ENCODE results near the gene STOX1.
A peak's percentile ranks its signal among the peaks of the same experiment; 100 is the strongest.
"Not testable (repeated sequence)": the region's sequence is repeated elsewhere in the genome, so short reads cannot be mapped to it uniquely, and the experiment has no call there.

The STOX1 gene

GRCh38 chr10:68895041-68895440 lies 67.7 kb downstream of the STOX1 start:
- no peak for DNase-seq

DNA sequence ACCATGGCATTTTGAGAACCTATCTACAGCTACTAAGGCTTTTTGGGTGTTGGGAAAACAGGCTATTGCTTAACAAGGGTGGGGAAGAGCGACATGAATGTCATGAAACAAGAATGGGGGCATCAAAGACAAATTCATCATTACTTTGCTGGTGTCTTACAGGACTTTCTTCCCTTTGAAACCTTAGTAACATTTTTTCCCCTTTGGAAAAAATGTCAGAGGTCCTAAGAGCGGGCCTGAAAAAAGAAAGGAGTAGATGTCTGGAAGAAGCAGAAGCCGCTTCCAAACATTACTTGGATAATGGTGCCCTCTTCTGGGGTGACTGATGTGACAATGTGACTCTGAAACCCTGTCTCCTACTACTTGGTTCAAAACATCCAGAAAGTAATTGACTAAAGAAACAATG lies 70.0 kb downstream of the STOX1 start:
- peak; percentile 74 for DNase-seq

DNA sequence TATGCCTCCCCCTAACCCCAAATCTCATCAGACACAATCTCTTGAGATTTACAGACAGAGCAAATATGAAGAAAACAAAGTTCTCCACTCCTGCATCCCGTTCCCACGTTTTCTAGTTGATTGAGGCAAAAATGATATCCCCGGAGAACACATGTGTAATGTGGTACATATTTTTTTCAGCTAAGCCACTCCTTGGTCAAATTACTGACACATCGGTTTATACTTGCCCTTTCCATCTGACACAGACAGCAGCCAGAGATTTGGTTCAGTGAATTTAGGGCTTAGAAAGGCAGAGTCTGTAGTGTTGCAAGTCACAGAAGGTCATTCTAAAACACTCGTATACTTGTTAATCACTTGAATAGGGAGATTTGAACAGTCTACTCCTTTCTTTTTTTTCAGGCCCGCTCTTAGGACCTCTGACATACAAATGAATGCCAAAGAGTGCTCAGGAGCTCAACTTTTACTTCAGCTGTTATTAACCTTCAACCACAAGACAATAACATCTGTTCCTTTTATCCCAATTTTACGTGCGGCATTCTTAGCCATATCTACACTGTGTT lies 71.9 kb downstream of the STOX1 start:
- DNase-seq = no peak

DNA sequence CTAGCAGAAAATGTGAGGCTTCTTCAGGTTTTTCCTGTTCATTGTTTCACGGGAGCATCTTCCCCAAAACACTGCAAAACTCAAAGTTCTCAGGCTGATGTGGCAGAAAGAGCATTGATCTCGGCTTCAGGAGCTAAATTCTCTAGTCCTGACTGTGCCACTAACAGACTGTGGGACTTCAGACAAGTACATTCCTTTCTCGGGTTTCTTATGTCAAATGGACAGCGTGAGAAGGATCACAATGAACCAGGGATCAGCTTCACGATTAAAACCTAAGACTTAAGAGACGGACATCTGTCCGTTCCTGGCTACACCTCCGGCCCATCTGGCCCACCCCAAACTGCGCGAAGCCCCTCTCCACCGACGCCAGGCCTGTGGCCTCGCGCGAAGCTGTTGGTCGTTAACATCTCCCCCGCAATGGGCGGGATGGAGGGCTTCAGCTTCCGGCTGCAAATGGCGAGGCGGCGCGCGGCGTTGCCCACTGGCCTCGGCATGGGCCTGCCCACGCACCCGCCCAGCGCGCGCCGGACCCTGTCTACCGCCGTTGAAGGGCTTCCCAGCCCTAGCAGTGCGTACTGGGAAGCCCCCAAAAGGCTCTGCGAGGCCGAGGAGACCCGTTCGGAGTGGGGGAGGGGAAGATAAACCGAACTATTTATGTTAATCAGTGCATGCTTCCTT lies 73.2 kb downstream of the STOX1 start:
- DNase-seq = peak; percentile 75

GRCh38 chr10:68901105-68901927 lies 74.0 kb downstream of the STOX1 start, which contains the start of gene DDX50:
DDX50 (plus strand) TSS chr10:68901315; CDS start chr10:68901385, 70 bp downstream.
- DNase-seq = peak; percentile 100

- DNase-seq = no peak
Measured at GRCh38 chr10:68902382-68902781, 75.1 kb downstream of the STOX1 start.

DNA sequence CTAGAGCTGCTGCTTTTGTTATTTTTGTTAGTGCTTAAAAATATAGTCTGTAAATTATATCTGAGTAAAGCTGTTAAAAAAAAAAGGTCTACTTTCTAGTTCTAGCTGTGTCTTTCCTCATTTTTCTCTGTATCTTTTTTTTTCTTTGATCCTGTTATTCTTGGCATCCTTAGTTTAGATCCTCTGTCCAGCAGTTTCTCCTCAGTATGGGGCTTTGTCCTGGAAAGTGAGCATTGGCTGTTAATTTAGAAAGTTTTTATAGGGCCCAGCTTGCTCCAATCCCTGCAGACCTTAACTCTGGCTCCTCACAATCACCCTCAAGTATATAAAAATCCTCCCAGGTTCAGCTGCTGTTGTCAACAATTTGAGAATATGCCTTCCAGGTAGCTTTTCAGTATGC lies 97.3 kb downstream of the STOX1 start:
- no peak for DNase-seq

GRCh38 chr10:68925489-68925888 lies 98.2 kb downstream of the STOX1 start:
- no peak for DNase-seq

DNA sequence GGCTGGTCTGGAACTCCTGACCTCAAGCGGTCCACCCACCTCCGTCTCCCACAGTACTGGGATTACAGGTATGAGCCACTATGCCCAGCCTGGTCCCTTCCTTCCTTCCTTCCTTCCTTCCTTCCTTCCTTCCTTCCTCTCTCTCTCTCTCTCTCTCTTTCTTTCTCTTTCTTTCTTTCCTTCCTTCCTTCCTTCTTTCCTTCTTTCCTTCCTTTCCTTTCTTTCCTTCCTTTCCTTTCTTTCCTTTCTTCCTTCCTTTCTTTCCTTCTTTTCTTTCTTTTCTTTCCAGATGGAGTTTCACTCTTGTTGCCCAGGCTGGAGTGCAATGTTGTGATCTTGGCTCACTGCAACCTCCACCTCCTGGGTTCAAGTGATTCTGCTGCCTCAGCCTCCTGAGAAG lies 101.8 kb downstream of the STOX1 start:
- DNase-seq = not testable (repeated sequence)

- not testable (repeated sequence) for DNase-seq
Measured at GRCh38 chr10:68929888-68930287, 102.6 kb downstream of the STOX1 start.

- not testable (repeated sequence) for DNase-seq
Measured at GRCh38 chr10:68932860-68933259, 105.5 kb downstream of the STOX1 start.

- no peak for DNase-seq
Measured at GRCh38 chr10:68934994-68935393, 107.7 kb downstream of the STOX1 start.

DNA sequence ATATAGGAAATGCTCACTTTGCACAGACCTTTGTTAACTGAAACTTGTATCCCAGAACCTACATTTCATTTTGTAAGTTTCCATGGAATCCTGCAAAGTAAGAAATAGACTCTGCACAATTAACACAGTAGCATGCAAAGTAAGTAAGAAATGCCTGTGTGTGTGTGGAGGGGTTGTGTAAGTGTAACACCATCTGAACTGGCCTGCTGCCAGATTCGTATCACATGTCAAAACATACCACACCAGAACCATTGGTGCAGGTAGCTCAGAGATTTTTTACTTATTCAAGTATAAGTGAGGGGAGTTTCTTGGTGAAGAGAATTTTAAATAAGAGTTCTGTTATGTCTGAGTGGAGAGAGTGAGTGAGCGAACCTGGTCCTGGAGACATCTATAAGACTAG lies 110.8 kb downstream of the STOX1 start:
- no peak for DNase-seq

DNA sequence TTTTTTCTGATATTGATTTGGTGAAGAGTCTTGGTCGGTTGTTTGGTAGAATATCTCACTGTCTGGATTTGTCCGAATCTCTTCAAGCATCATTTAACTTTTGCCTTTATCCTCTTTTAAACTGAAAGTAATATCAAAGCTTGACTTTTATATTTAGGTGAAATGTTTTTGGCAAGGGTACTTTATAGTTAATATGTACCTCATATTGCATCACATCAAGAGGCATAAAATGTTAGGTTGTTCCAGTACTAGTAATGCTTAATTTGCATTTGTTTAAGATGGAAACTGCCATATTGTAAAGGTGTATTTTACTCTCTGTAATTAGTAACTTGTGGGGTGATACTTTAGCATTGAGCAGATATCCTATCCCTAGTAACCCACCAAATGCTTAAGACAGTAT lies 111.6 kb downstream of the STOX1 start:
- DNase-seq = no peak

- not testable (repeated sequence) for DNase-seq
Measured at GRCh38 chr10:68940917-68941316, 113.6 kb downstream of the STOX1 start.

All from fibroblast of skin of back (primary cell).